Panc1 (cell line): ENCODE measurements around the gene EIF3B.

Experiments
- POLR2AphosphoS5 ChIP-seq: IDR thresholded peaks from 2 replicates; pipeline ENCODE4 v1.6.1; 2012; ENCODE audit warnings: mild to moderate bottlenecking, low read depth, low read length, moderate library complexity
- SIN3A ChIP-seq: IDR thresholded peaks from 2 replicates; pipeline ENCODE4 v1.6.1; 2012; ENCODE audit warnings: low read depth, mild to moderate bottlenecking, low read length, moderate library complexity, borderline replicate concordance; ENCODE audit not compliant: insufficient read depth
- TCF7L2 ChIP-seq: IDR thresholded peaks from 2 replicates; pipeline ENCODE4 v1.6.1; 2011; ENCODE audit warnings: mild to moderate bottlenecking, low read depth, low read length, inconsistent platforms
- TF ChIP-seq, protein P1 (sequence below): fragments of 450-650 bp; IDR thresholded peaks from 2 replicates; pipeline ENCODE4 v1.5.1; 2017; ENCODE audit warnings: mild to moderate bottlenecking
- TF ChIP-seq, protein P2 (sequence below), 2 experiments: IDR thresholded peaks; 2 replicates each; pipeline ENCODE4 v1.6.1; 2011 to 2012; ENCODE audit warnings: low read depth in 2 of 2, control low read depth in 1 of 2, low read length in 1 of 2, mild to moderate bottlenecking in 1 of 2, moderate library complexity in 1 of 2; ENCODE audit not compliant: insufficient read depth in 1 of 2

DNA sequence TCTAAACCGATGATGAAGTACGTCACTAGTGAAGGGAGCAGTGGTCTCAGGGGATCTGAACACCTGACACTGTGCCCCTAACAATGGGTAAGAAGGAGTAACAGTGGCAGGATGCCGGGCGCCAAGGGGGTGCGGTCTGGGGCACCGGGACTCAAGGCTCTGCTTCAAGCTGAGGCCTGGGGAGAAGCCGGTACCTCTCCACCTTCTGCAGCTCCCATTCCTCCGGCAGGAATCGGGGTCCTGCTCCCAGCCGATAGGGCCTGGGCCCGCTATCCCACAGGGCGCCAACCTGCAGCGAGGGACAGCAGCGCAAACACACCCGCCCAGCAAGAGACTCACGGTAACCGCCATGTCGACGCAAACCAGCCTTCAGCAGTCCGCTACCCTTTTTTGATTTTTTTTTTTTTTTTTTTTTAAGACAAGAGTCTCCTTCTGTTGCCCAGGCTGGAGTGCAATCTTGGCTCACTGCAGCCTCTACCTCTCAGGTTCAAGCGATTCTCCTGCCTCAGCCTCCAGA is 40.0 kb downstream of the EIF3B start:
- TF ChIP-seq, protein P1, sequence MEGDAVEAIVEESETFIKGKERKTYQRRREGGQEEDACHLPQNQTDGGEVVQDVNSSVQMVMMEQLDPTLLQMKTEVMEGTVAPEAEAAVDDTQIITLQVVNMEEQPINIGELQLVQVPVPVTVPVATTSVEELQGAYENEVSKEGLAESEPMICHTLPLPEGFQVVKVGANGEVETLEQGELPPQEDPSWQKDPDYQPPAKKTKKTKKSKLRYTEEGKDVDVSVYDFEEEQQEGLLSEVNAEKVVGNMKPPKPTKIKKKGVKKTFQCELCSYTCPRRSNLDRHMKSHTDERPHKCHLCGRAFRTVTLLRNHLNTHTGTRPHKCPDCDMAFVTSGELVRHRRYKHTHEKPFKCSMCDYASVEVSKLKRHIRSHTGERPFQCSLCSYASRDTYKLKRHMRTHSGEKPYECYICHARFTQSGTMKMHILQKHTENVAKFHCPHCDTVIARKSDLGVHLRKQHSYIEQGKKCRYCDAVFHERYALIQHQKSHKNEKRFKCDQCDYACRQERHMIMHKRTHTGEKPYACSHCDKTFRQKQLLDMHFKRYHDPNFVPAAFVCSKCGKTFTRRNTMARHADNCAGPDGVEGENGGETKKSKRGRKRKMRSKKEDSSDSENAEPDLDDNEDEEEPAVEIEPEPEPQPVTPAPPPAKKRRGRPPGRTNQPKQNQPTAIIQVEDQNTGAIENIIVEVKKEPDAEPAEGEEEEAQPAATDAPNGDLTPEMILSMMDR = no peak
- TF ChIP-seq POLR2AphosphoS5 = no peak
- TF ChIP-seq, protein P2, sequence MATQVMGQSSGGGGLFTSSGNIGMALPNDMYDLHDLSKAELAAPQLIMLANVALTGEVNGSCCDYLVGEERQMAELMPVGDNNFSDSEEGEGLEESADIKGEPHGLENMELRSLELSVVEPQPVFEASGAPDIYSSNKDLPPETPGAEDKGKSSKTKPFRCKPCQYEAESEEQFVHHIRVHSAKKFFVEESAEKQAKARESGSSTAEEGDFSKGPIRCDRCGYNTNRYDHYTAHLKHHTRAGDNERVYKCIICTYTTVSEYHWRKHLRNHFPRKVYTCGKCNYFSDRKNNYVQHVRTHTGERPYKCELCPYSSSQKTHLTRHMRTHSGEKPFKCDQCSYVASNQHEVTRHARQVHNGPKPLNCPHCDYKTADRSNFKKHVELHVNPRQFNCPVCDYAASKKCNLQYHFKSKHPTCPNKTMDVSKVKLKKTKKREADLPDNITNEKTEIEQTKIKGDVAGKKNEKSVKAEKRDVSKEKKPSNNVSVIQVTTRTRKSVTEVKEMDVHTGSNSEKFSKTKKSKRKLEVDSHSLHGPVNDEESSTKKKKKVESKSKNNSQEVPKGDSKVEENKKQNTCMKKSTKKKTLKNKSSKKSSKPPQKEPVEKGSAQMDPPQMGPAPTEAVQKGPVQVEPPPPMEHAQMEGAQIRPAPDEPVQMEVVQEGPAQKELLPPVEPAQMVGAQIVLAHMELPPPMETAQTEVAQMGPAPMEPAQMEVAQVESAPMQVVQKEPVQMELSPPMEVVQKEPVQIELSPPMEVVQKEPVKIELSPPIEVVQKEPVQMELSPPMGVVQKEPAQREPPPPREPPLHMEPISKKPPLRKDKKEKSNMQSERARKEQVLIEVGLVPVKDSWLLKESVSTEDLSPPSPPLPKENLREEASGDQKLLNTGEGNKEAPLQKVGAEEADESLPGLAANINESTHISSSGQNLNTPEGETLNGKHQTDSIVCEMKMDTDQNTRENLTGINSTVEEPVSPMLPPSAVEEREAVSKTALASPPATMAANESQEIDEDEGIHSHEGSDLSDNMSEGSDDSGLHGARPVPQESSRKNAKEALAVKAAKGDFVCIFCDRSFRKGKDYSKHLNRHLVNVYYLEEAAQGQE (IDR thresholded peaks at IDR 0.05; ENCODE audit: insufficient read depth in 1 of 2, low read depth in 2 of 2, low read length in 1 of 2) = no peak
- TF ChIP-seq TCF7L2 = no peak
- TF ChIP-seq SIN3A = no peak
